Psoas muscle (tissue), 8 donors: ENCODE measurements around the gene PUSL1. TPM values are rescaled to one million over a fixed set of nuclear protein-coding genes. Genes with fewer than 3 reads are reported as not detected.

Source experiments
- ATAC-seq, 4 donors: fragments of 200-7000 bp; cut with Tn5 transposase; one replicate each; pipeline ENCODE4 v1.9.1; 2020; ENCODE audit warnings: moderate library complexity in 3 of 4, mild to moderate bottlenecking in 2 of 4
- DNase-seq, 2 donors: peaks; one replicate each; pipeline ENCODE4 v3.0.0-alpha.2; 2020
- H3K27ac ChIP-seq: fragments of 200-600 bp; one replicate; pipeline ENCODE4 v1.8.0; 2022
- H3K27me3 ChIP-seq, 3 donors: fragments of 200-600 bp in 1 of 3; one replicate each; pipeline versions ENCODE4 v1.6.1 to v1.8.0; 2013 to 2022; ENCODE audit warnings: low read length in 2 of 3, mild to moderate bottlenecking in 2 of 3, moderate library complexity in 1 of 3; ENCODE audit not compliant: insufficient read depth in 3 of 3
- H3K36me3 ChIP-seq, 2 donors: fragments of 200-600 bp in 1 of 2; one replicate each; pipeline versions ENCODE4 v1.6.1 to v1.8.0; 2013 to 2022; ENCODE audit warnings: low read depth in 1 of 2, mild to moderate bottlenecking in 1 of 2, moderate library complexity in 1 of 2; ENCODE audit not compliant: insufficient read depth in 1 of 2
- H3K4me1 ChIP-seq: fragments of 200-600 bp; one replicate; pipeline ENCODE4 v1.8.0; 2022
- H3K4me3 ChIP-seq: fragments of 200-600 bp; one replicate; pipeline ENCODE4 v1.8.0; 2022; ENCODE audit warnings: mild to moderate bottlenecking
- H3K9me3 ChIP-seq: fragments of 200-600 bp; one replicate; pipeline ENCODE4 v1.8.0; 2022
- CTCF ChIP-seq: fragments of 200-600 bp; IDR thresholded peaks from one replicate; pipeline ENCODE4 v1.8.0; 2022; ENCODE audit warnings: antibody characterized with exemption
- WGBS, 3 donors: extraction: QIAGEN DNeasy Blood & Tissue Kit; methylation state at CpG; one replicate each; pipeline versions ENCODE4 v1.1.6 to v1.1.7; 2013; 5-methylcytosine and 5-hydroxymethylcytosine counted together
- intact Hi-C, 2 donors: fragments of 100-400 bp; cut with DNase I; formaldehyde crosslinking; loops; one replicate each; pipeline versions ENCODE4 v1.11.0 to v1.14.2; 2022
- polyA plus RNA-seq, 3 donors: library from polyadenylated mRNA; stranded (reverse); fragments of 200-250 nt; gene quantifications; one replicate each; pipeline ENCODE4 v1.2.3, GENCODE V29; 2013
- total RNA-seq, 4 donors: library from RNA; stranded (reverse); fragmentation: NEBNext Ultra II Directional in 2 of 4; extraction: Animal tissue kit (Norgen Biotek cat#: 25700) in 2 of 4; gene quantifications; one replicate each; pipeline versions ENCODE4 v1.2.1 to v1.2.4, GENCODE V29; 2021 to 2023
- donor health status: healthy with polysubstance abuse.
- donor health status: DM: no; HTN: no; CAD: no; lungs with moderate emphysema.
- donor health status: Bipolar disorder and iron deficiency.
- donor health status: healthy.
- donor health status: DM: yes; HTN: yes; CAD: no.
- donor health status: DM: no; HTN: no; CAD: no.
- donor health status: DM: no; HTN: no; CAD: no.
- donor health status: DM: yes; HTN: yes; CAD: no.

PUSL1 gene
- total and polyA plus RNA-seq, 7 donors: 3.7 to 9.1 (median 7.3) TPM

- Histone ChIP-seq H3K36me3 (peaks cover 0 to 3% of the 10 kb centered on the region in 2 donors), H3K4me3 (peak overlapping the region; percentile 93), H3K27me3 (no peaks in the 10 kb centered on the region), H3K27ac (peak overlapping the region; percentile 67), H3K4me1 (peaks cover 42% of the 10 kb centered on the region), H3K9me3 (no peaks in the 10 kb centered on the region)
- DNase-seq: peak; percentile 77 to 88
- TF ChIP-seq CTCF: no peak
- ATAC-seq: peak; percentile 4 to 27 (median 20)
- 20 to 29% (median 21%) methylated on average over 28 to 29 of the region's 29 CpGs for WGBS, 3 donors
- intact Hi-C loops: loop anchor here in 1 of 2 donors (5.0 kb wide), 1 partner anchor 43 kb away; the partner anchor contains the start of gene DVL1
Observed at GRCh38 chr1:1304331-1305299, 3.8 kb upstream of the PUSL1 start.

- 20 to 29% (median 24%) methylated on average over 20 to 25 of the region's 25 CpGs for WGBS, 3 donors
- Histone ChIP-seq H3K36me3 (peaks cover 0 to 8% of the 10 kb centered on the region in 2 donors), H3K27me3 (no peaks in the 10 kb centered on the region), H3K4me3 (peak overlapping the region; percentile 93), H3K27ac (peak overlapping the region; percentile 67), H3K9me3 (no peaks in the 10 kb centered on the region), H3K4me1 (peaks cover 45% of the 10 kb centered on the region)
- peak in 3 of 4 donors; percentile 7 to 10 (median 9) for ATAC-seq
- DNase-seq: peak; percentile 80 to 84
- TF ChIP-seq CTCF: no peak
- intact Hi-C loops: loop anchor here in 1 of 2 donors (5.0 kb wide), 1 partner anchor 42 kb away; the partner anchor contains the start of gene DVL1
Observed at GRCh38 chr1:1305300-1306069, 2.9 kb upstream of the PUSL1 start.

GRCh38 chr1:1306070-1306660 lies 2.2 kb upstream of the PUSL1 start:
- Histone ChIP-seq H3K9me3 (no peaks in the 10 kb centered on the region), H3K36me3 (peaks cover 0 to 13% of the 10 kb centered on the region in 2 donors), H3K4me1 (peaks cover 45% of the 10 kb centered on the region), H3K4me3 (peak overlapping the region; percentile 93), H3K27ac (peak overlapping the region; percentile 67), H3K27me3 (no peaks in the 10 kb centered on the region)
- DNase-seq (no peak), ATAC-seq (no peak)
- TF ChIP-seq CTCF: no peak
- WGBS, 3 donors: 17 to 49% (median 20%) methylated on average over 10 to 11 of the region's 11 CpGs
- intact Hi-C loops: loop anchor here in 1 of 2 donors (5.0 kb wide), 1 partner anchor 41 kb away; the partner anchor contains the start of gene DVL1

- no peaks in the 10 kb centered on the region for H3K9me3 ChIP-seq
- DNase-seq (no peak), ATAC-seq (no peak)
- peak overlapping the region; percentile 93 for H3K4me3 ChIP-seq
- peak overlapping the region; percentile 97 for H3K27ac ChIP-seq
- peaks cover 45% of the 10 kb centered on the region for H3K4me1 ChIP-seq
- no peak for TF ChIP-seq CTCF
- intact Hi-C loops: loop anchor here in 1 of 2 donors (5.0 kb wide), 1 partner anchor 41 kb away; the partner anchor contains the start of gene DVL1
- peaks cover 0 to 19% of the 10 kb centered on the region in 2 donors for H3K36me3 ChIP-seq
- WGBS, 3 donors: 23 to 35% (median 25%) methylated on average over 27 of the region's 27 CpGs
- no peaks in the 10 kb centered on the region for H3K27me3 ChIP-seq
Observed at GRCh38 chr1:1306661-1307260, 1.6 kb upstream of the PUSL1 start.
